Stimulated activated CD8-positive, alpha-beta memory T cell treated with anti-CD3 and anti-CD28 coated beads, Interleukin-7, amount 100 ng/mL, for 24 hours (primary cell): ENCODE measurements around the gene NRAS.
"Not testable (repeated sequence)": the region's sequence is repeated elsewhere in the genome, so short reads cannot be mapped to it uniquely, and the experiment has no call there.

Experiments used
- DNase-seq: peaks from one replicate; pipeline ENCODE4 v3.0.0-alpha.2; 2020; ENCODE audit warnings: low read depth

NRAS gene

GRCh38 chr1:114716304-114717170 is at the start of gene NRAS:
Gene NRAS (minus strand): TSS chr1:114716771. CDS start chr1:114716160, 611 bp downstream.
- DNase-seq: peak; percentile 96

- no peak for DNase-seq
These were observed 48.1 kb upstream of the NRAS start for GRCh38 chr1:114764689-114765088.

GRCh38 chr1:114758256-114758832 is 41.8 kb upstream of the NRAS start:
- DNase-seq: no peak

- peak; percentile 93 for DNase-seq
These were observed 41.1 kb upstream of the NRAS start, which contains the start of gene CSDE1 for GRCh38 chr1:114757455-114758255. Gene CSDE1 (minus strand): TSS chr1:114757984. CDS start chr1:114739890, 18,094 bp downstream.

GRCh38 chr1:114756949-114757454 is 40.4 kb upstream of the NRAS start:
- DNase-seq: no peak

- DNase-seq: no peak
These were observed 39.7 kb upstream of the NRAS start for GRCh38 chr1:114756009-114756892.

- DNase-seq: no peak
These were observed 38.7 kb upstream of the NRAS start for GRCh38 chr1:114755006-114755931.

- DNase-seq: not testable (repeated sequence)
These were observed 37.1 kb upstream of the NRAS start for GRCh38 chr1:114753702-114754101.

- no peak for DNase-seq
These were observed 36.6 kb upstream of the NRAS start for GRCh38 chr1:114753143-114753542.

GRCh38 chr1:114750780-114751179 is 34.2 kb upstream of the NRAS start:
- DNase-seq: no peak

GRCh38 chr1:114749835-114750234 is 33.3 kb upstream of the NRAS start:
- no peak for DNase-seq

- DNase-seq: no peak
These were observed 30.0 kb upstream of the NRAS start for GRCh38 chr1:114746450-114747121.

GRCh38 chr1:114745291-114745690 is 28.7 kb upstream of the NRAS start:
- no peak for DNase-seq

GRCh38 chr1:114741963-114742746 is 25.6 kb upstream of the NRAS start:
- no peak for DNase-seq

GRCh38 chr1:114740331-114740730 is 23.8 kb upstream of the NRAS start:
- no peak for DNase-seq

GRCh38 chr1:114737314-114737849 is 20.8 kb upstream of the NRAS start:
- DNase-seq: no peak

- DNase-seq: no peak
These were observed 18.9 kb upstream of the NRAS start for GRCh38 chr1:114735479-114735878.

- DNase-seq: no peak
These were observed 13.2 kb upstream of the NRAS start for GRCh38 chr1:114729782-114730181.

GRCh38 chr1:114728553-114728952 is 12.0 kb upstream of the NRAS start:
- DNase-seq: no peak
